ENCODE measurements around the gene OR5W2.
"Not testable (repeated sequence)": the region's sequence is repeated elsewhere in the genome, so short reads cannot be mapped to it uniquely, and the experiment has no call there.

OR5W2 gene

DNA sequence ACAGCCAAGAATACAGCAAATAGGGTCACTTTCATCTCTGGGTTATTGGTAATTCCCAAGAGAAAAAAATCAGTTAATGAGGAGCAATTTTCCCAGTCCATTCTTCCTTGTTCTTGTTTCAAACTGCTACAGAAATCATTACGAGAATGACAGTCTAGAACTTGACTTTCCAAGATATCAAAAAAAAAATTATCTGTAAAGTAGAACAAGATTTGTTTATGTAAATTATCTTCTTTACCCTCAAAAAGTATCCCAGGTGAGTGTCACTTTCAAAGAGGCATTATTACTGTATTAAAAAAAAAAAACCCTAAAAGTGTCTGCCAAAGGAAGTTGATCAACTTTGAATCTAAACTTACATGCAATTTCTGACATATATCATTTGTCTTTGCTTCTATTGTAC lies at the start of gene OR5W2:
OR5W2 (minus strand) TSS at position 101 of the 400 bp plus-strand sequence; CDS start at position 101, 0 bp downstream.
- no peak within 1 kb of the TSS for H3K4me3 ChIP-seq
- H3K27ac ChIP-seq = no peak within 1 kb of the TSS

DNA sequence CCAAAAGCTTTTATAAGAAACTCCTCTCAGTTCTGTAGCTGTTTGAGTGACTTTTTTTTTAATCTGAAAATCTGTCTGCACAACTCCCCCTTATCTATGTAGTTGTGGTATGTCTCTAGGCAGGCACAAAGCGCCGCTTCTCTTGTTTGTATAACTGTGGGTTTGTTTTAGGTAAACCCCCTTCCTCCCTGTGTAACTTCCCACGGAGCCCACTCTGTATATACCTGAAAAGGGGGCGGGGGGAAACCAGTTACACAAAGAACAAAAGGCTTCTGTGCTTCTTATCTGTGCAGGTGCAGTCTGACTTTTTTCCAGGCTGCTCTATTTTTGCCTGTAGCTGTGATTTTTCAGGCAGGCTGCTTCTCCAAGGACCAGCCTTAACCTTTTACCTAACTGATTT lies 42.1 kb upstream of the OR5W2 start:
- Histone ChIP-seq H3K4me3 (no peak overlapping the region), H3K27ac (no peak overlapping the region)

DNA sequence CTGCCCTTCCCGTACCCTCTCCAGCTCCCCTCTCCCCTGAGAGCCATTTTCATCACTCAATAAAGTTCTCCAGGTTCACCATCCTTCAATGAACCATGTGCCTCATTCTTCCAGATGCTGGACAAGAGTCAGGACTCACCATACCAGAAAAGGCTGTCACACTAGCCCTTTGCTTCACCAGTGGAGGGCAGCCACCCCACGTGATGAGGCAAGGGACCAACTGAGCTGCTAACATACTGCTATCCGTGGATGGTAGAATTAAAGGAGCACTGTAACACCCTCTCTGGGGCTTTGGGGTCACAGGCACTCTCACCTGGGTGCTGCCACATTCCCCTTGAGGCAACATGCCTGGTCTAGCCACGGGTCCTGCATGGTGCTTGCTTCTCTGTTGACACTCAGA lies 34.9 kb upstream of the OR5W2 start:
- Histone ChIP-seq H3K27ac (no peak overlapping the region), H3K4me3 (no peak overlapping the region)

DNA sequence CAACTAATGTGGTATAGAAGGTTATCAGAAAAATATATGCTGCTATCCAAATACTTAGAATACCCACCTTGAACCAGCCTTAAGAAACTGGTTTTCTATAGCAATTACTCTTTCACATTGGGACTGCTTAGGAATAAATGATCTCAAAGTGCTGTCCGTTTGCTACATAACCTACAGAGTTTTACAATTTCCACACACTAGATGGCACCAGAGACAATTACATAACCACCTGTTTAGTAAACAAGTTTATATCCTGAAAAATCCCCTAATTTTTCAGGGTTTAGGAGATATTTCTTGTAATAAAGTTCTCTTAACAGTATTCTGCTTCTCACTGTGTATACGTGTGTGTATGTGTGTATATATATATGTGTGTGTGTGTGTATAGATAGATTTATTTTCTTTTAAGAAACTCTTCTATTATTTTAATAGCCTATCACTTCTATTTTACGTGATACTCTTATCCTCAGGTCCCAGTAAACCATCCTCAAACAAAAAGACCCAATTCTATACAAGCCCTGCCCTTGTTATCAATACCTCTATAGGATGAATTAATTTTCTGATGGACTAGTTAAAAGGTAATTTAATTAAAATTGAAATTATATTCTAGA lies 28.5 kb upstream of the OR5W2 start:
- H3K4me3 ChIP-seq = no peak overlapping the region
- no peak overlapping the region for H3K27ac ChIP-seq

DNA sequence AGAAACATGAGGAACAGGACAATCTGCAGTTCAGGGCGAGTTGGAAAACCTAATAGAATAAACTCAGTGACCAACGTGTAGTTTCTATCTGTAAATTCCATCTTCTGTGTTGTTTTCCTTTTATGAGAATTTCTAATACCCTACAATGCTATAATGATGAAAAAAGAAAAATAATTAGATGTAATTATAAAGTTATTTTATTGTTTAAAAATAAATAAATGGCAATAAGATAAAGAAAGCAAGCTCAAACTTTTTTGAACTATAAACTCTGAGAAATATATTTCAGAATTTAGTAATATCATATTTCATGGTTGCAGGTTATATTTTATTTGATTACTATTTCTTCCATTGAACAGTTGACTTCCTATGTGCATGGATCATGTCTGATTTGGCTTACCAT lies 21.9 kb upstream of the OR5W2 start, which contains the start of gene OR5I1:
OR5I1 (minus strand) TSS at position 101 of the 400 bp plus-strand sequence; CDS start at position 101, 0 bp downstream.
- H3K27ac ChIP-seq = no peak within 1 kb of the TSS
- H3K4me3 ChIP-seq = no peak within 1 kb of the TSS

DNA sequence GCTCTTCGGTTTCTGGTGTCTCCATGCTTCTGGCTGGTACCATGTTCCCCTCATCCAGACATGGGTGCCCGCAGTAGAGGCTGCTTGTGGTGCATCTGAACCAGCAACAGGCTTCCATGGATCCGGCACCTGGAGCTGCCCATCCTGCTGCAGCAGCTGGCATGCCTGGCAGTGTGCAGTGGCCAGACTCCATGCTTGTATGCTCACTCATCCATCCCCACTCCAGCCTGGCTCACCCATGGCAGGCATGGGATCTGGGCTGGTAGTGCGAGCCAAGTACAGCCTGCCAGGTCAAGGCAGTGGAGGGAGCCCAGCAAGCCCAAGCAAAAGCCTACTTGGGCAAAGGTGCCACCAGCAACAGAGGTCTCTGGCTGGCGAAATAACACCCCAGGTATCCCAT lies 6.2 kb upstream of the OR5W2 start:
- Histone ChIP-seq H3K27ac (no peak overlapping the region), H3K4me3 (no peak overlapping the region)

DNA sequence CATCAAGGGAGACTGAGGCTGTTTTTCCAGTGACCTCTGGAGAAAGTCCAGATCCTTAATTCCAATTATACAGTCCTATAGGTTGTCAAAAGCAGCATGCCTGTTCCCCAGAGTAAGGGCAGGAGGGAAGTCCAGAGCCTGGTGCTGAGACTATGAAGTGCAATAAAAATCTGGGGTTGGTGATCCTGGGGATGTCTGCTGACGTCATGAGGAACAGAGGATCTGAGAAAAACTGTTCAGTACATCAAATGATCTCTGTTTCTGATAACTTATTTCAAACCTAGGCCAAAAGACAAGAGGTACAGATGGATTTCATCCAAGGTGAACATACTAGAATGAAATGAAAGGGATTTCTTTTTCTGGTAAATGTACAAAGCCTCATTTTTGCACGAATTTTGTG lies 12.1 kb downstream of the OR5W2 start:
- Histone ChIP-seq H3K27ac (no peak overlapping the region), H3K4me3 (no peak overlapping the region)

DNA sequence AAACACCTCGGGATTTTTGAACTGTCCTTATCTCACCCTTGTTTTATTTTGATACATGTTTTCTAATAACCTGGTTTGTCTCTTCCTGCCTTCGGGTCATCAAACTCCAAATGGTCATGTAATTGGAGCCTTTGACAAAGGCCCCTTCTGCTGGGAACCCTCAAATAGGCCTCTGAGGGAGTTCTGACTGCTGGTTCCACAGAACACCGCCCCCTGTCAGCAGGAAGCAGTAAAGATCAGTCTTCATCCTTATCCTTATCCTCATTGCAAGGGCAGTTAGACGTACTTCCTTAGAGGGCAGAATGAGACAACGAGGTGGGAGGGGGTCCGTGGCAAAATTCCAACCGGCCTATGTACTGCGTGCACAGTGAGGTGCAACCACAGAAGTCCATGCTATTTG lies 19.2 kb downstream of the OR5W2 start:
- Histone ChIP-seq H3K4me3 (no peak overlapping the region), H3K27ac (no peak overlapping the region)

DNA sequence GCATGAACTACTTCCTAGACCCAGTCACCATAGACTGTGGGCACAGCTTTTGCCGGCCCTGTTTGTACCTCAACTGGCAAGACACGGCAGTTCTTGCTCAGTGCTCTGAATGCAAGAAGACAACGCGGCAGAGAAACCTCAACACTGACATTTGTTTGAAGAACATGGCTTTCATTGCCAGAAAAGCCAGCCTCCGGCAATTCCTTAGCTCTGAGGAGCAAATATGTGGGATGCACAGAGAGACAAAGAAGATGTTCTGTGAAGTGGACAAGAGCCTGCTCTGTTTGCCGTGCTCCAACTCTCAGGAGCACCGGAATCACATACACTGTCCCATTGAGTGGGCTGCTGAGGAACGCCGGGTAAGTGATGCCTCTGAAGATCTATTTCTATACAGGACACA lies 28.9 kb downstream of the OR5W2 start:
- H3K4me3 ChIP-seq, H3K27ac ChIP-seq: not testable (repeated sequence)

DNA sequence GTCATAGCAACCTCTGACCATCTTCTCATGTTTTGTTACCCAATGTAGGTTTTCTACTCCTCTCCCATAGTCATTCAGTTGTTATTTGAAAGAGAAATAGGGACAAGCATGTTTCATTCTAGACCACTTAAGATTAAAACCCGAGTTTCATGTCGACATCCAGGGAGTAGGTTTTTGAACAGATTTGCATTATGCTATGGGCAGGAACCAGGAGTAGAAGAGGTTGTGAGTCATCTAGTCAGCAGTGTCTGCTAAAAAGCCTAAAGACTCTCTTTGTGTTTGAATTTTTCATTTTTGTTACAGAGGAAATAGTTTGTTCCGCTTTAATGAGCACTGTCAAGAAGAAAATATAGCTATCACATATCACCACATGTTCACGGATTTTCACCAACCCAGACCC lies 29.4 kb downstream of the OR5W2 start:
- not testable (repeated sequence) for H3K4me3 ChIP-seq, H3K27ac ChIP-seq

DNA sequence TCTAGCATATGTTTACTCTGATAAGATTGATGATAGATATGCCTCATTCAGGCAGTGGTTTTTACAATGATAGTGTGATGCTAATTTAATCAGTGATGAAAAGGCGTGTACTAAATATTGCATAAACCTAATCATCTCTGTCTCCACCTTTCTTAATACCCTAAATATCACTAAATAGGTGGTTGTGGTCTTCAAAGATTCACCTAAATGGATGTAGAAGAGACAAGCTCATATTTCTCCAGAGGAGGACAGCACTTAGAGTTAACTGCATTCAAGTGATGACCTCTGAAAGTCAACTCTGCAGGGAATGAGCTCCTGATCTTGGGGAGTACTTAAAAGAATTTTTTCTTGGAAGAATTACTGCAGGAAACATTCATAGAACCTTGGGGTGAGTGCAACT lies 31.4 kb downstream of the OR5W2 start, which contains the start of gene TRIM51:
TRIM51 (plus strand) TSS at position 301 of the 400 bp plus-strand sequence. CDS start 2,132 bp downstream, outside the sequence.
- H3K27ac ChIP-seq = not testable (repeated sequence)

DNA sequence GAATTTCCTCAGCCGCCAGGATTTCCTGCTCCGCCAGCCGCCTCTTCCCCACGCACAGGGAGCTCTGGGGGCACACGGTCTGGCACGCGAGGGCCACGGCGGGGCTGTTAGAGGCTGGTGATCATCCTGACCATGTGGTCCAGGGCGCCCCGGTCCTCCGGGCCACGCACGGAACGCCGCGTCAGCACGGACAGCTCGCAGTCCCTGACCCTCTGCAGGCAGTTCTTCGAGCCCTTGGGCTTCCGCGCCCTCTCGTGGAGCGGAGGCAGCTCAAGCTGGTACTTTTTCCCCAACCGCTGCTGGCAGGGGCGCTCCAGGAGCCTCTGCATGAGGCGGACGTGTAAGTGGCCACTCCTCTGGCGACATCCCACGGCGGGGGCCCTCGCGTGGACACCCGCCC lies 41.2 kb downstream of the OR5W2 start:
- not testable (repeated sequence) for H3K4me3 ChIP-seq

More for the DNA sequence above, 31.4 kb downstream of the OR5W2 start, which contains the start of gene TRIM51:
- not testable (repeated sequence) for H3K4me3 ChIP-seq

DNA sequence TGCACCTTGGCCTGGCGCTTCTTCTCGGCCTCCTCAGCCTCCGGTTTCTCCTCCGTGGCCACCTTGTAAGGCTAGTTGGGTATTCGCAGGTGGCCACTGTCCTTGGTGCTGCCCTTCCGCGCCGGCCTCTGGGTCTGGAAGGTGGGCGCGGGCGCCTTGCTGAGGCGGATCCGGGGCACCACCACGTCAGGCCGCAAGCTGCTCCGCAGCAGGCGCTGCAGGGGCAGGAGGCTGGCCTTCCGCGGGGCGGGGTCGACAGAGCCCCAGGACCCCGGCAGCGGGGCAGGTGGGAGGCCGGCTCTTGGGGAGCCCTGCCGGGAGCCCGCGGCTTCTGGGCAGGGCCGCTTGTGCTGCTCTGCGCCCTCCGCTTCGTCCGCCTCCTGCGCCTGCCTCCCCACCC lies 41.7 kb downstream of the OR5W2 start:
- H3K4me3 ChIP-seq, H3K27ac ChIP-seq: not testable (repeated sequence)

More for the DNA sequence above, 41.2 kb downstream of the OR5W2 start:
- not testable (repeated sequence) for H3K27ac ChIP-seq

DNA sequence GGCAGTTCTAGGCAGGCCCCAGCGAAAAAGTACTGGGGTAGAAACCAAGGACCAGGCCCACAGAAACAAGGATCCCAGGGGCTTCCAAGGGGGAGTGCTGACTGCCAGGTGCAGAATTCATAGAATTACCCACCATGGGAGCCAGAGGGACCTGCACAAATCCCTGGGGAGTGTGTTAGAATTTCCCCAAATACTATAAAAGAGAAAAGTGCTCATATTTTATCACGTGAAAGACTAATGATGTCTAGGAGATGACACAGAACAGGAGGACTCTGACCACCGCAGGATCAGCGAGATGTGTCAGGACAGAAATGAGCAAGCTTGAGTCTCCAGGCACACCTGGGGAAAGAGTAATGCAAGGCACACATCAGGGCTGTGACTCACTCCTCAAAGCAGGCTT lies 47.0 kb downstream of the OR5W2 start:
- not testable (repeated sequence) for H3K4me3 ChIP-seq, H3K27ac ChIP-seq

All from skin epidermis (tissue), 12 donors.